H9 (cell line): ENCODE data around the gene SMCHD1. TPM values are rescaled to one million over a fixed set of nuclear protein-coding genes. Genes with fewer than 3 reads are reported as not detected.
"Not testable (repeated sequence)": the region's sequence is repeated elsewhere in the genome, so short reads cannot be mapped to it uniquely, and the experiment has no call there.

Experiments used
- DNase-seq: peaks from one replicate; pipeline ENCODE4 v3.0.0-alpha.2; 2017
- H2AFZ ChIP-seq: one replicate; pipeline ENCODE4 v1.6.1; 2013; ENCODE audit warnings: mild to moderate bottlenecking, low read length, control low read depth, moderate library complexity
- H2AK5ac ChIP-seq: 2 replicates; pipeline ENCODE4 v1.6.1; 2013; ENCODE audit warnings: low read length, control low read depth, mixed read lengths; ENCODE audit not compliant: insufficient read length
- H2BK120ac ChIP-seq: one replicate; pipeline ENCODE4 v1.6.1; 2013; ENCODE audit warnings: low read depth, mild to moderate bottlenecking, low read length, control low read depth, inconsistent platforms; ENCODE audit not compliant: poor library complexity, severe bottlenecking
- H2BK12ac ChIP-seq: 2 replicates; pipeline ENCODE4 v1.6.1; 2013; ENCODE audit warnings: low read length, control low read depth, mixed read lengths, low read depth; ENCODE audit not compliant: insufficient read length
- H2BK15ac ChIP-seq: 2 replicates; pipeline ENCODE4 v1.6.1; 2013; ENCODE audit warnings: low read depth, low read length, control low read depth
- H2BK20ac ChIP-seq: one replicate; pipeline ENCODE4 v1.6.1; 2013; ENCODE audit warnings: low read depth, mild to moderate bottlenecking, low read length, control low read depth, inconsistent platforms; ENCODE audit not compliant: poor library complexity, severe bottlenecking
- H2BK5ac ChIP-seq: 2 replicates; pipeline ENCODE4 v1.6.1; 2013; ENCODE audit warnings: low read length, control low read depth, mixed read lengths; ENCODE audit not compliant: insufficient read length
- H3K14ac ChIP-seq: 2 replicates; pipeline ENCODE4 v1.6.1; 2013; ENCODE audit warnings: low read length, control low read depth; ENCODE audit not compliant: insufficient read depth
- H3K18ac ChIP-seq: 2 replicates; pipeline ENCODE4 v1.6.1; 2013; ENCODE audit warnings: low read depth, mild to moderate bottlenecking, mixed read lengths, low read length, control low read depth; ENCODE audit not compliant: insufficient read length
- H3K23ac ChIP-seq: 2 replicates; pipeline ENCODE4 v1.6.1; 2013; ENCODE audit warnings: low read length, control low read depth, mixed read lengths, low read depth; ENCODE audit not compliant: insufficient read length
- H3K23me2 ChIP-seq: 2 replicates; pipeline ENCODE4 v1.6.1; 2013; ENCODE audit warnings: low read depth, mild to moderate bottlenecking, mixed read lengths, low read length, control low read depth; ENCODE audit not compliant: insufficient read length, poor library complexity, severe bottlenecking
- H3K27ac ChIP-seq: 2 replicates; pipeline ENCODE4 v1.5.1; 2013; ENCODE audit warnings: low read length, control low read depth, mixed read lengths, low read depth; ENCODE audit not compliant: insufficient read length
- H3K27me3 ChIP-seq: 2 replicates; pipeline ENCODE4 v1.6.1; 2013; ENCODE audit warnings: low read length, control low read depth, inconsistent platforms; ENCODE audit not compliant: insufficient read depth
- H3K4ac ChIP-seq: 2 replicates; pipeline ENCODE4 v1.6.1; 2013; ENCODE audit warnings: low read depth, mild to moderate bottlenecking, control low read depth, inconsistent platforms, low read length, moderate library complexity
- H3K4me1 ChIP-seq: 2 replicates; pipeline ENCODE4 v1.6.1; 2013; ENCODE audit warnings: low read length, control low read depth, inconsistent platforms; ENCODE audit not compliant: insufficient read depth
- H3K4me2 ChIP-seq: 2 replicates; pipeline ENCODE4 v1.6.1; 2013; ENCODE audit warnings: low read length, control low read depth, mixed read lengths; ENCODE audit not compliant: insufficient read length, insufficient read depth
- H3K56ac ChIP-seq: 2 replicates; pipeline ENCODE4 v1.6.1; 2013; ENCODE audit warnings: low read depth, mild to moderate bottlenecking, mixed read lengths, low read length, control low read depth; ENCODE audit not compliant: insufficient read length
- H3K79me1 ChIP-seq: 2 replicates; pipeline ENCODE4 v1.6.1; 2013; ENCODE audit warnings: low read depth, mild to moderate bottlenecking, moderate library complexity, low read length, control low read depth, inconsistent platforms; ENCODE audit not compliant: insufficient read depth, poor library complexity, severe bottlenecking
- H3K79me2 ChIP-seq: 2 replicates; pipeline ENCODE4 v1.6.1; 2013; ENCODE audit warnings: low read length, control low read depth, inconsistent platforms; ENCODE audit not compliant: insufficient read depth
- H3K9ac ChIP-seq: 2 replicates; pipeline ENCODE4 v1.6.1; 2013; ENCODE audit warnings: low read length, control low read depth, mixed read lengths; ENCODE audit not compliant: insufficient read length; ENCODE audit errors: extremely low read depth
- H3K9me3 ChIP-seq: one replicate; pipeline ENCODE4 v1.6.1; 2013; ENCODE audit warnings: low read depth, low read length, inconsistent platforms; ENCODE audit not compliant: control insufficient read depth
- H3T11ph ChIP-seq: one replicate; pipeline ENCODE4 v1.6.1; 2013; ENCODE audit warnings: mild to moderate bottlenecking, low read length, control low read depth, inconsistent platforms
- H4K20me1 ChIP-seq: one replicate; pipeline ENCODE4 v1.6.1; 2013; ENCODE audit not compliant: control insufficient read depth, insufficient read length, insufficient read depth
- H4K5ac ChIP-seq: 2 replicates; pipeline ENCODE4 v1.6.1; 2013; ENCODE audit warnings: low read depth, mild to moderate bottlenecking, mixed read lengths, low read length, control low read depth; ENCODE audit not compliant: insufficient read length
- H4K8ac ChIP-seq: replicated peaks from 2 replicates; pipeline ENCODE4 v1.6.1; 2013; ENCODE audit warnings: low read length, control low read depth, mixed read lengths, low read depth; ENCODE audit not compliant: insufficient read length
- H4K91ac ChIP-seq: 2 replicates; pipeline ENCODE4 v1.6.1; 2013; ENCODE audit warnings: low read depth, mild to moderate bottlenecking, moderate library complexity, mixed read lengths, low read length, control low read depth; ENCODE audit not compliant: insufficient read length
- H3K27ac Mint-ChIP-seq, 3 experiments: 2 replicates in 2 of 3; 3 replicates in 1 of 3; pipeline ENCODE4 v1.8.0; 2020 to 2021; ENCODE audit warnings: mixed read lengths in 3 of 3, mild to moderate bottlenecking in 1 of 3, moderate library complexity in 1 of 3
- H3K27me3 Mint-ChIP-seq: 2 replicates; pipeline ENCODE4 v1.8.0; 2021; ENCODE audit warnings: low read depth, mild to moderate bottlenecking, moderate library complexity, mixed read lengths
- H3K36me3 Mint-ChIP-seq, 3 experiments: 2 replicates in 2 of 3; 3 replicates in 1 of 3; pipeline ENCODE4 v1.8.0; 2020 to 2021; ENCODE audit warnings: low read depth in 3 of 3, mixed read lengths in 3 of 3; ENCODE audit not compliant: insufficient read depth in 1 of 3
- H3K4me1 Mint-ChIP-seq, 2 experiments: 2 replicates each; pipeline ENCODE4 v1.8.0; 2020; ENCODE audit warnings: mixed read lengths in 2 of 2
- H3K4me3 Mint-ChIP-seq, 2 experiments: 2 replicates in 1 of 2; 3 replicates in 1 of 2; pipeline ENCODE4 v1.8.0; 2020 to 2021; ENCODE audit warnings: mild to moderate bottlenecking in 2 of 2, mixed read lengths in 2 of 2, moderate library complexity in 1 of 2
- H3K9me3 Mint-ChIP-seq, 2 experiments: 2 replicates in 1 of 2; 3 replicates in 1 of 2; pipeline ENCODE4 v1.8.0; 2020; ENCODE audit warnings: mild to moderate bottlenecking in 2 of 2, mixed read lengths in 2 of 2, moderate library complexity in 1 of 2
- CTCF ChIP-seq: fragments of 200-600 bp; sonication (generic); conservative IDR thresholded peaks from 3 replicates; pipeline ENCODE4 v1.8.0; 2021; ENCODE audit warnings: antibody characterized with exemption, mild to moderate bottlenecking
- WGBS: extraction: QIAGEN DNeasy Blood & Tissue Kit; methylation state at CpG from one replicate; pipeline ENCODE4 v1.1.7; 2013; ENCODE audit warnings: missing lambda C conversion rate, low lambda C conversion rate, mixed read lengths; ENCODE audit not compliant: insufficient read length; ENCODE audit errors: extremely low coverage; 5-methylcytosine and 5-hydroxymethylcytosine counted together
- total RNA-seq: library from RNA; stranded (reverse); gene quantifications from 2 replicates; pipeline ENCODE4 v1.2.1, GENCODE V29; 2021

SMCHD1 gene
- total RNA-seq, 1 experiment from 2014 or later: 53.5 TPM

GRCh38 chr18:2657788-2658458 lies 2.4 kb downstream of the SMCHD1 start:
- peaks cover 19% of the 10 kb centered on the region for H3K27me3 Mint-ChIP-seq
- WGBS: no CpG with 5 or more reads among the region's 12 CpGs
- no peak overlapping the region for H3K27ac Mint-ChIP-seq

GRCh38 chr18:2660849-2661248 lies 5.3 kb downstream of the SMCHD1 start:
- H3K79me1 ChIP-seq, H3K23me2 ChIP-seq, H2BK15ac ChIP-seq, H2BK20ac ChIP-seq, H3K23ac ChIP-seq, H4K91ac ChIP-seq, H3K14ac ChIP-seq, H3K9me3 Mint-ChIP-seq, H3K56ac ChIP-seq, H3T11ph ChIP-seq, H3K4me3 Mint-ChIP-seq, H2AK5ac ChIP-seq, H4K5ac ChIP-seq, H3K18ac ChIP-seq, DNase-seq, H2BK12ac ChIP-seq, H3K27me3 ChIP-seq, H3K4ac ChIP-seq, H3K4me2 ChIP-seq, H3K9me3 ChIP-seq, H3K27me3 Mint-ChIP-seq, H2AFZ ChIP-seq, H3K27ac ChIP-seq, H4K8ac ChIP-seq, H4K20me1 ChIP-seq, H2BK5ac ChIP-seq, H3K9ac ChIP-seq, H2BK120ac ChIP-seq, H3K4me1 ChIP-seq: not testable (repeated sequence)
- peaks cover 13% of the 10 kb centered on the region in 2 experiments for H3K4me1 Mint-ChIP-seq
- H3K27ac Mint-ChIP-seq: peak overlapping the region in 1 of 3 experiments; percentile 21; a peak in 1 of 7 replicates
- H3K79me2 ChIP-seq: peaks cover 13% of the 10 kb centered on the region; the same call in 1 of the 2 replicates
- no CpG with 5 or more reads among the region's 3 CpGs for WGBS
- peaks cover 5 to 16% (median 8%) of the 10 kb centered on the region in 3 experiments for H3K36me3 Mint-ChIP-seq

More at GRCh38 chr18:2657788-2658458, 2.4 kb downstream of the SMCHD1 start:
- Histone ChIP-seq H3K4me2 (no peak overlapping the region), H4K20me1 (no peaks in the 10 kb centered on the region), H3K23ac (no peak overlapping the region), H2BK20ac (no peak overlapping the region), H3K23me2 (peaks cover 11% of the 10 kb centered on the region), H4K8ac (no peak overlapping the region), H2BK15ac (no peak overlapping the region), H2BK5ac (no peak overlapping the region), H3K9me3 (no peaks in the 10 kb centered on the region), H3K9ac (no peak overlapping the region), H2AFZ (no peak overlapping the region), H3T11ph (no peak overlapping the region), H2BK12ac (no peak overlapping the region), H4K91ac (no peak overlapping the region), H3K79me2 (peaks cover 10% of the 10 kb centered on the region; the same call in 1 of the 2 replicates), H3K4ac (no peak overlapping the region), H3K27me3 (peaks cover 8% of the 10 kb centered on the region; the same call in 1 of the 2 replicates), H2BK120ac (no peak overlapping the region), H3K79me1 (no peaks in the 10 kb centered on the region), H3K14ac (no peak overlapping the region), H2AK5ac (no peak overlapping the region), H3K4me1 (peaks cover 2% of the 10 kb centered on the region; the same call in 1 of the 2 replicates), H3K56ac (no peak overlapping the region), H3K27ac (no peak overlapping the region), H3K18ac (no peak overlapping the region), H4K5ac (no peak overlapping the region)
- H3K4me1 Mint-ChIP-seq: peaks cover 27 to 29% of the 10 kb centered on the region in 2 experiments
- peaks cover 5 to 8% (median 8%) of the 10 kb centered on the region in 3 experiments for H3K36me3 Mint-ChIP-seq
- no peak for DNase-seq
- no peak for TF ChIP-seq CTCF
- H3K4me3 Mint-ChIP-seq: peak overlapping the region; percentile 60 to 92
- peaks cover 0 to 3% of the 10 kb centered on the region in 2 experiments; a peak in 2 of 5 replicates for H3K9me3 Mint-ChIP-seq
